Glutamatergic neuron (in vitro differentiated cells): ENCODE data around the gene ARHGEF6. TPM values are rescaled to one million over a fixed set of nuclear protein-coding genes. Genes with fewer than 3 reads are reported as not detected.
A peak's percentile ranks its signal among the peaks of the same experiment; 100 is the strongest.

ENCODE experiments used
- DNase-seq: peaks from one replicate; pipeline ENCODE4 v3.0.0; 2022
- H3K27ac Mint-ChIP-seq: one replicate; pipeline ENCODE4 v1.8.0; 2020; ENCODE audit warnings: mild to moderate bottlenecking, mixed read lengths, inconsistent platforms; ENCODE audit not compliant: unreplicated experiment
- H3K27me3 Mint-ChIP-seq: one replicate; pipeline ENCODE4 v1.8.0; 2020; ENCODE audit warnings: mild to moderate bottlenecking, moderate library complexity, mixed read lengths, inconsistent platforms; ENCODE audit not compliant: unreplicated experiment
- H3K36me3 Mint-ChIP-seq: one replicate; pipeline ENCODE4 v1.8.0; 2020; ENCODE audit warnings: mild to moderate bottlenecking, mixed read lengths, inconsistent platforms; ENCODE audit not compliant: unreplicated experiment
- H3K4me1 Mint-ChIP-seq: one replicate; pipeline ENCODE4 v1.8.0; 2020; ENCODE audit warnings: mild to moderate bottlenecking, low read depth, mixed read lengths, inconsistent platforms; ENCODE audit not compliant: unreplicated experiment
- H3K4me3 Mint-ChIP-seq: one replicate; pipeline ENCODE4 v1.8.0; 2020; ENCODE audit warnings: mild to moderate bottlenecking, mixed read lengths, inconsistent platforms; ENCODE audit not compliant: unreplicated experiment
- H3K9me3 Mint-ChIP-seq: one replicate; pipeline ENCODE4 v1.8.0; 2020; ENCODE audit warnings: mild to moderate bottlenecking, moderate library complexity, mixed read lengths, inconsistent platforms; ENCODE audit not compliant: unreplicated experiment
- total RNA-seq: library from RNA; stranded (reverse); fragmentation: NEBNext Ultra II Directional; extraction: Animal tissue kit (Norgen Biotek cat#: 25700); gene quantifications from one replicate; pipeline ENCODE4 v1.2.1, GENCODE V29; 2021; ENCODE audit not compliant: unreplicated experiment
- TF ChIP-seq, protein P1 (sequence below): fragments of 200-600 bp; sonication (generic); IDR thresholded peaks from one replicate; pipeline ENCODE4 v1.5.0; 2021; ENCODE audit not compliant: partially characterized antibody, unreplicated experiment

Gene ARHGEF6
- total RNA-seq, 1 donor from 2014 or later, result 59.5 TPM

DNA sequence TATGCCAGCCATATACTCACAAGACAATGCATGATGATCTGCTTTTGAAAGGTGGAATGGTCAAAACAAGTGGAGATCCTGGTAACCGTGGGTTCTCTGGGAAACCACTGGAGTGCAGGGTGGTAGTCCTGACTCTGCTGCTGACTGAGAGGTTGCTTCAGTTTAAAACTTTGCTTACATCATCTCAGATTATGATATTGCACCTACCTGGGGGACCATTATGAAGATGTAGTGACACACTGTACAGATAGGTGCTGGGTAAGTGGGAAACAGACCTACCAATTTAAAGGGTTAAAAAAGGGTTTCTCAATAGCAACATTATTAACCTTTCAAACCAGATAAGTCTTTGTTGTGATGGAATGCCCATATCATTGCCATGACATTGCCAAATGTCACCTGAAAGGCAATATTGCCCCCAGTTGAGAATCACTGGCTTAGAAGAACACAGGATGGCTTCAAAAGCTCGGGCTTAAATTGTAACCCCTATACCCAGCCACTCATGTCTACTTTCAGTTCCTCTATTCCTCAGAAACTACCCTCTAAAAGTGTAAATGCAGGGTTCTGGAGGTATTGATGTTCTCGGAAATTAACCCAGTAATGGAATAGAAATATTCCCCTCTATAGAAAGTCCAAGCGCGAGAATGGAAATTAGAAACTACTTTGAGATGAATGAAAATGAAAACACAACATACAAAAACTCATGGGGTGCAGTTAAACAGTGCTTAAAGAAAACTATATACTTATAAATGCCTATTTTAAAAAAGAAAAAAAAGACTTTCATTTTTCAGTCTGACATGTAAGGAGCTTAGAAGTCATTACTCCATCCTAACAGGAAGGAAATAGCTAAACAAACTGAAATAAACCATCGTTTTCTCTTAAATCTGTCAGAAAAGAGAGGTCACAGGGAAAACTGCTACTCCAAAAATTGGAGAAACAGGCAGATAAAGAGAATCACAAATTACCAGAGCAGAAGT, 65.8 kb downstream of the ARHGEF6 start:
- no peaks in the 10 kb centered on the region for H3K27me3 Mint-ChIP-seq
- H3K4me1 Mint-ChIP-seq, result no peaks in the 10 kb centered on the region
- no peak overlapping the region for H3K4me3 Mint-ChIP-seq
- no peak for DNase-seq
- H3K36me3 Mint-ChIP-seq, result no peaks in the 10 kb centered on the region
- TF ChIP-seq, protein P1, sequence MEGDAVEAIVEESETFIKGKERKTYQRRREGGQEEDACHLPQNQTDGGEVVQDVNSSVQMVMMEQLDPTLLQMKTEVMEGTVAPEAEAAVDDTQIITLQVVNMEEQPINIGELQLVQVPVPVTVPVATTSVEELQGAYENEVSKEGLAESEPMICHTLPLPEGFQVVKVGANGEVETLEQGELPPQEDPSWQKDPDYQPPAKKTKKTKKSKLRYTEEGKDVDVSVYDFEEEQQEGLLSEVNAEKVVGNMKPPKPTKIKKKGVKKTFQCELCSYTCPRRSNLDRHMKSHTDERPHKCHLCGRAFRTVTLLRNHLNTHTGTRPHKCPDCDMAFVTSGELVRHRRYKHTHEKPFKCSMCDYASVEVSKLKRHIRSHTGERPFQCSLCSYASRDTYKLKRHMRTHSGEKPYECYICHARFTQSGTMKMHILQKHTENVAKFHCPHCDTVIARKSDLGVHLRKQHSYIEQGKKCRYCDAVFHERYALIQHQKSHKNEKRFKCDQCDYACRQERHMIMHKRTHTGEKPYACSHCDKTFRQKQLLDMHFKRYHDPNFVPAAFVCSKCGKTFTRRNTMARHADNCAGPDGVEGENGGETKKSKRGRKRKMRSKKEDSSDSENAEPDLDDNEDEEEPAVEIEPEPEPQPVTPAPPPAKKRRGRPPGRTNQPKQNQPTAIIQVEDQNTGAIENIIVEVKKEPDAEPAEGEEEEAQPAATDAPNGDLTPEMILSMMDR, result no peak
- no peak overlapping the region for H3K27ac Mint-ChIP-seq
- H3K9me3 Mint-ChIP-seq, result no peaks in the 10 kb centered on the region

DNA sequence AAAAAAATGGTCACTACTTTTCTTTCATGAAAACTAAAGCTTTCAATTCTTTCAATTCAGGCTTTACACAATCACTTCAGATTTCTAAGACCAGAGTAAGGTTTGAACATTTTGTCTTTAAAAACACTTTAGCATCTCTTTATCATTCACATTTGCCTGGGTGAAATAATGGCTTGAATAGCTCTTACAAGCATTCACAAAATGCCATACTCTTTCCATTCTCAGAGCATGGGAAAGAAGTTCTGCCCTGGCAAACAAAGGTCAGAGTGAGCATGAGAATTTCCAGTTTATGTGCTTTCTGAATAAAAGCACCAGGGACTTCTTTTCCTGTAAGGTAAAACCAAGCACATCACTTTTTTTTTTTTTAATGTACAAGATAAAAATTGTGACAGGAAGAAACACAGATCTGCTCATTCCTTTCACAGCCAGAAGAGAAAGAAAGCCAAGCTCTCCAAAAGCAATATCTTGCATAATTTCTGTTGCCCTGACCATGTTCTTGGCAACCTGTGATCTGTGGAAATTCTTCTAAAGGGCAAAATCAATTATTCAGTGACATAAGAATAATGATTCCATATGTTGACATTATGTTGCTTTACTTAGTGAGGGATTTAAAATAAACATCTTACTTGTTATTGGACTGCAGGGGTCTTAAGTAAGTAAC, 68.0 kb downstream of the ARHGEF6 start:
- H3K4me3 Mint-ChIP-seq, result no peak overlapping the region
- H3K36me3 Mint-ChIP-seq, result no peaks in the 10 kb centered on the region
- H3K9me3 Mint-ChIP-seq, result no peaks in the 10 kb centered on the region
- H3K4me1 Mint-ChIP-seq, result no peaks in the 10 kb centered on the region
- DNase-seq, result no peak
- TF ChIP-seq, protein P1, result no peak
- H3K27ac Mint-ChIP-seq, result no peak overlapping the region
- no peaks in the 10 kb centered on the region for H3K27me3 Mint-ChIP-seq

DNA sequence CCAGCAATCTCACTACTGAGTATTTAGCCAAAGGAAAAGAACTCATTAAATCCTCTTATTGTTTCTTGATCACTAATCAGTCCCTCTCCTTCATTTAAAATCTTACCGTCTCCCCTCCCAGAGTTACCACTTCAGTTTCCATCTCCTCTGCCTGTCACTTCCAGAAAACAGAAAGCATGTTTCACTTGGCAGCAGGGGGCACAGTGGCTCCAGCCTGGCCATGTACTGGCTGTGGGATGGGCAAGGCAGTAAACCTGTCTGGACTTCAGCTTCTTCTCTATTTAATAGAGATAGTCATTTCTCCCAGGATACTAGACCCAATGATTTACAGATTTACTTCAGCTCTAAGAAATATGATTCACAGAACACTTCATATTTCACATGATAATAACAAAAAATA, 69.6 kb downstream of the ARHGEF6 start:
- H3K4me1 Mint-ChIP-seq, result no peaks in the 10 kb centered on the region
- peak; percentile 22 for DNase-seq

DNA sequence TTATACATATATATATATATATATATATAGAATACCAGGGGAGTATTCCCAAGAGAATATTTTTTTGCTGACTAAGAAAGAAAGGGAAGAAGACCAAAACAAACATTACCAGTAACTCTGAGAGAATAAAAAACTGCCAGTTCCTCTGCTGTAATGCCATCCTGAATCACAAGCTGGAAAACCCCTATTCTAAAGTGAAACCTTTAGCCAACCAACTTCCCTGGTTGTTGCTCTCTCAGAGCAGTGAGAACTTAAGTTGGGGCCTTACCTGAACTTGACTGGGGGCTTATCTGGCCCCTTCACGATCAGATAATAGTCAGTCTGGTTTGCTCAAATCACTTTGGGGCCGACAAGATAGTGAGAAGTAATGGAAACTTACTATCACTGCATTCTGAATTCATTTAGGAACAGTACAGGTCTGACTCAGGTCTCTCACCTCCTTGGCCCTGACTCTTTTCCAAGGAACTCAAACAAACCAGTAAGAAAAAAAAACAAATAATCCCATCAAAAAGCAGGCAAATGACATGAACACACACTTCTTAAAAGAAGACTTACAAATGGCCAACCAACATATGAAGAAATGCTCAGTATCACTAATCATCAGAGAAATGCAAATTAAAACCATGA, 70.3 kb downstream of the ARHGEF6 start:
- Mint-ChIP-seq H3K4me3 (no peak overlapping the region), H3K27me3 (no peaks in the 10 kb centered on the region), H3K4me1 (no peaks in the 10 kb centered on the region), H3K27ac (no peak overlapping the region), H3K9me3 (no peaks in the 10 kb centered on the region), H3K36me3 (no peaks in the 10 kb centered on the region)
- no peak for DNase-seq
- TF ChIP-seq, protein P1, result no peak

More for the DNA sequence above, 69.6 kb downstream of the ARHGEF6 start:
- no peaks in the 10 kb centered on the region for H3K36me3 Mint-ChIP-seq
- no peaks in the 10 kb centered on the region for H3K27me3 Mint-ChIP-seq
- no peaks in the 10 kb centered on the region for H3K9me3 Mint-ChIP-seq
- no peak overlapping the region for H3K4me3 Mint-ChIP-seq
- TF ChIP-seq, protein P1, result no peak
- H3K27ac Mint-ChIP-seq, result no peak overlapping the region
